GM23338 (cell line): Measurements from ENCODE around the gene LPCAT3. TPM values are rescaled to one million over a fixed set of nuclear protein-coding genes. Genes with fewer than 3 reads are reported as not detected.
A peak's percentile ranks its signal among the peaks of the same experiment; 100 is the strongest.

Experiments
- ATAC-seq: fragments of 200-7000 bp; cut with Tn5 transposase; 3 replicates; pipeline ENCODE4 v1.9.1; 2020
- DNase-seq: peaks from one replicate; pipeline ENCODE4 v3.0.0-alpha.2; 2015; ENCODE audit warnings: low spot score
- H2AFZ ChIP-seq: fragments of 200-600 bp; sonication (generic); 2 replicates; pipeline ENCODE4 v1.8.0; 2016; ENCODE audit warnings: antibody characterized with exemption, mild to moderate bottlenecking, moderate library complexity
- H3F3A ChIP-seq: fragments of 200-600 bp; sonication (generic); replicated peaks from 2 replicates; pipeline ENCODE4 v1.8.0; 2017; ENCODE audit warnings: antibody characterized with exemption, mixed run types, low read depth
- H3K27ac ChIP-seq: fragments of 200-600 bp; sonication (generic); 2 replicates; pipeline ENCODE4 v1.6.1; 2016; ENCODE audit warnings: low read depth
- H3K27me3 ChIP-seq: fragments of 200-600 bp; sonication (generic); 2 replicates; pipeline ENCODE4 v1.8.0; 2016; ENCODE audit warnings: mild to moderate bottlenecking, mixed run types, moderate library complexity; ENCODE audit not compliant: insufficient read depth
- H3K36me3 ChIP-seq: fragments of 200-600 bp; sonication (generic); 2 replicates; pipeline ENCODE4 v1.8.0; 2016; ENCODE audit warnings: mild to moderate bottlenecking; ENCODE audit not compliant: insufficient read depth
- H3K4me1 ChIP-seq: fragments of 200-600 bp; sonication (generic); 2 replicates; pipeline ENCODE4 v1.8.0; 2016; ENCODE audit warnings: mild to moderate bottlenecking, moderate library complexity; ENCODE audit not compliant: insufficient read depth
- H3K4me2 ChIP-seq: fragments of 200-600 bp; sonication (generic); 2 replicates; pipeline ENCODE4 v1.7.1; 2017; ENCODE audit warnings: mixed run types
- H3K4me3 ChIP-seq: fragments of 200-600 bp; sonication (generic); 2 replicates; pipeline ENCODE4 v1.6.1; 2016; ENCODE audit warnings: mixed run types
- H3K79me2 ChIP-seq: fragments of 200-600 bp; sonication (generic); replicated peaks from 2 replicates; pipeline ENCODE4 v1.8.0; 2017; ENCODE audit warnings: mild to moderate bottlenecking; ENCODE audit not compliant: insufficient read depth
- H3K9me2 ChIP-seq: fragments of 200-600 bp; sonication (generic); 2 replicates; pipeline ENCODE4 v1.8.0; 2017; ENCODE audit not compliant: insufficient read depth
- H4K20me1 ChIP-seq: fragments of 200-600 bp; sonication (generic); replicated peaks from 2 replicates; pipeline ENCODE4 v1.8.0; 2017; ENCODE audit warnings: mild to moderate bottlenecking; ENCODE audit not compliant: insufficient read depth
- H3K27ac Mint-ChIP-seq: 2 replicates; pipeline ENCODE4 v1.8.0; 2020; ENCODE audit warnings: inconsistent platforms, mild to moderate bottlenecking, moderate library complexity, mixed read lengths
- H3K27me3 Mint-ChIP-seq: 3 replicates; pipeline ENCODE4 v1.8.0; 2022; ENCODE audit warnings: low read depth, mild to moderate bottlenecking, moderate library complexity, mixed read lengths, inconsistent platforms; ENCODE audit not compliant: insufficient read depth, poor library complexity
- H3K36me3 Mint-ChIP-seq: 3 replicates; pipeline ENCODE4 v1.8.0; 2021; ENCODE audit warnings: low read depth, mild to moderate bottlenecking, inconsistent platforms, moderate library complexity, mixed read lengths
- H3K4me1 Mint-ChIP-seq: 3 replicates; pipeline ENCODE4 v1.8.0; 2020; ENCODE audit warnings: mild to moderate bottlenecking, inconsistent platforms, mixed read lengths
- H3K4me3 Mint-ChIP-seq: 3 replicates; pipeline ENCODE4 v1.8.0; 2021; ENCODE audit warnings: moderate library complexity, mild to moderate bottlenecking, inconsistent platforms, mixed read lengths
- H3K9me3 Mint-ChIP-seq: 3 replicates; pipeline ENCODE4 v1.8.0; 2020; ENCODE audit warnings: moderate library complexity, mild to moderate bottlenecking, inconsistent platforms, mixed read lengths
- CREB1 ChIP-seq: fragments of 250-450 bp; sonication (Bioruptor Pico); IDR thresholded peaks from 2 replicates; pipeline ENCODE4 v1.5.0; 2020; ENCODE audit warnings: low read depth, mild to moderate bottlenecking, moderate library complexity
- ETS1 ChIP-seq: IDR thresholded peaks from 2 replicates; pipeline ENCODE4 v1.6.1; 2016; ENCODE audit warnings: antibody characterized with exemption
- NANOG ChIP-seq: IDR thresholded peaks from 2 replicates; pipeline ENCODE4 v1.6.1; 2016; ENCODE audit warnings: antibody characterized with exemption, borderline replicate concordance
- REST ChIP-seq: IDR thresholded peaks from one replicate; pipeline ENCODE4 v1.6.1; 2018; ENCODE audit warnings: antibody characterized with exemption; ENCODE audit not compliant: unreplicated experiment
- STAT1 ChIP-seq: IDR thresholded peaks from one replicate; pipeline ENCODE4 v1.6.1; 2016; ENCODE audit warnings: antibody characterized with exemption; ENCODE audit not compliant: unreplicated experiment
- ZNF114 ChIP-seq: fragments of 250-450 bp; sonication (Bioruptor Pico); IDR thresholded peaks from 2 replicates; pipeline ENCODE4 v1.5.0; 2020; ENCODE audit warnings: mild to moderate bottlenecking, moderate library complexity
- ZNF462 ChIP-seq: fragments of 250-450 bp; sonication (Bioruptor Pico); IDR thresholded peaks from 2 replicates; pipeline ENCODE4 v1.5.0; 2020; ENCODE audit warnings: mild to moderate bottlenecking, moderate library complexity
- polyA plus RNA-seq: library from polyadenylated mRNA; unstranded; fragments of >200 nt; fragmentation: Nextera tagmentation; extraction: Ambion mirVana; gene quantifications from 2 replicates; pipeline ENCODE4 v1.2.1, GENCODE V29; 2016
- total RNA-seq: library from RNA; depleted of rRNA; stranded (reverse); fragments of >200 nt; shearing (Covaris generic); gene quantifications from 2 replicates; pipeline ENCODE4 v1.2.3, GENCODE V29; 2014

Gene LPCAT3
- total and polyA plus RNA-seq, 2 experiments from 2014 or later, result 21.4 to 51.5 TPM

- Mint-ChIP-seq H3K4me1 (peaks cover 59% of the 10 kb centered on the region), H3K36me3 (peaks cover 35% of the 10 kb centered on the region), H3K27ac (peak overlapping the region; percentile 100), H3K27me3 (peaks cover 59% of the 10 kb centered on the region), H3K4me3 (peak overlapping the region; percentile 96; the same call in 2 of the 3 replicates), H3K9me3 (peaks cover 6% of the 10 kb centered on the region; the same call in 2 of the 3 replicates)
- Histone ChIP-seq H3K4me1 (peaks cover 24% of the 10 kb centered on the region), H4K20me1 (no peaks in the 10 kb centered on the region; the same call in 1 of the 2 replicates), H3K4me3 (no peak overlapping the region), H3K79me2 (0 out of 2 replicates have a peak, but pooled peaks cover 10% of the 10 kb centered on the region), H2AFZ (no peak overlapping the region), H3K9me2 (no peaks in the 10 kb centered on the region), H3K4me2 (peak overlapping the region; percentile 45; the same call in 1 of the 2 replicates), H3K27ac (peak overlapping the region; percentile 87), H3K36me3 (no peaks in the 10 kb centered on the region), H3F3A (peaks cover 37% of the 10 kb centered on the region), H3K27me3 (no peaks in the 10 kb centered on the region)
- no peak for DNase-seq
- TF ChIP-seq NANOG, result no peak
- no peak for ATAC-seq
Observed at GRCh38 chr12:6942331-6942665, 76.0 kb downstream of the LPCAT3 start.

- no peak overlapping the region for H3K4me3 ChIP-seq
- H3K9me2 ChIP-seq, result no peaks in the 10 kb centered on the region
- H3K27me3 Mint-ChIP-seq, result peaks cover 55% of the 10 kb centered on the region
- no peaks in the 10 kb centered on the region; the same call in 1 of the 2 replicates for H4K20me1 ChIP-seq
- no peak overlapping the region for H2AFZ ChIP-seq
- H3K27me3 ChIP-seq, result no peaks in the 10 kb centered on the region
- H3K36me3 Mint-ChIP-seq, result peaks cover 36% of the 10 kb centered on the region
- H3K4me3 Mint-ChIP-seq, result no peak overlapping the region
- H3K36me3 ChIP-seq, result no peaks in the 10 kb centered on the region
- H3K4me1 ChIP-seq, result peaks cover 25% of the 10 kb centered on the region
- 0 out of 2 replicates have a peak overlapping the region, but pooled peaks have one; percentile 7 for H3K27ac ChIP-seq
- H3F3A ChIP-seq, result peaks cover 36% of the 10 kb centered on the region
- DNase-seq, result no peak
- no peak overlapping the region; the same call in 1 of the 2 replicates for H3K27ac Mint-ChIP-seq
- ATAC-seq, result no peak
- TF ChIP-seq ZNF462 (no peak), ZNF114 (CRISPR knock-in tag) (no peak), ETS1 (no peak), STAT1 (no peak), REST (no peak), CREB1 (no peak)
- H3K4me2 ChIP-seq, result no peak overlapping the region
- H3K9me3 Mint-ChIP-seq, result peaks cover 6% of the 10 kb centered on the region; the same call in 2 of the 3 replicates
- H3K4me1 Mint-ChIP-seq, result peaks cover 57% of the 10 kb centered on the region
- H3K79me2 ChIP-seq, result 0 out of 2 replicates have a peak, but pooled peaks cover 10% of the 10 kb centered on the region
Observed at GRCh38 chr12:6941782-6942181, 76.5 kb downstream of the LPCAT3 start.
